GM18951 (cell line): ENCODE measurements around the gene CD247.

ENCODE experiments used
- POLR2A ChIP-seq: IDR thresholded peaks from 4 replicates; pipeline ENCODE4 v1.6.1; 2011; ENCODE audit warnings: mild to moderate bottlenecking; ENCODE audit not compliant: insufficient read length, insufficient read depth; ENCODE audit errors: extremely low read depth
- in situ Hi-C: fragments of 300-500 bp; cut with MboI; formaldehyde crosslinking; loops from one replicate; pipeline ENCODE4 v1.12.0; 2022; ENCODE audit warnings: low sequenced_read_pairs, mixed read lengths, inconsistent platforms; ENCODE audit not compliant: unreplicated experiment

Gene CD247

GRCh38 chr1:167483790-167484189 is 34.5 kb downstream of the CD247 start:
- no peak for TF ChIP-seq POLR2A
- in situ Hi-C loops, result no loop called here

DNA sequence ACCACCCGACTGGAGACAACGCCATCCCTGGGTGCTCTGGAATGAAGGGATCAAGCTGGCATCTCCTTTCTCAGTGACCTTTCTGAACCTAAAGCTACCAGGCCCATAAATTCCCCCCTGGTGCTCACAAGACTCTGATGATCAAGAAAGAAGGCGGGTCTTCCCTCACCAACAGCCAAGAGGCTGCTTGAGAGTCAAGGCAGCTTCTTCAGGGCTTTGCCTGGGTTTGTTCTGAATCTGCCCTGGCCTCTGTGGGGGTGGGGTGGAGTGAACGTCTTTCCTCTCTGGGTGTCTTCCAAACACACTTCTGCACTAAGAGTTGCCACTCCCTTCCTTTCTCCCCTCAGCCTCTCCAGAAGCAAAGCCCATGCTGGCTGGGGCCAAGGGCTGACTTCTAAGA is 36.1 kb downstream of the CD247 start:
- TF ChIP-seq POLR2A, result no peak
- in situ Hi-C loops, result no loop called here

- TF ChIP-seq POLR2A, result no peak
- in situ Hi-C loops, result no loop called here
These were observed 38.9 kb downstream of the CD247 start for GRCh38 chr1:167479331-167479979.

DNA sequence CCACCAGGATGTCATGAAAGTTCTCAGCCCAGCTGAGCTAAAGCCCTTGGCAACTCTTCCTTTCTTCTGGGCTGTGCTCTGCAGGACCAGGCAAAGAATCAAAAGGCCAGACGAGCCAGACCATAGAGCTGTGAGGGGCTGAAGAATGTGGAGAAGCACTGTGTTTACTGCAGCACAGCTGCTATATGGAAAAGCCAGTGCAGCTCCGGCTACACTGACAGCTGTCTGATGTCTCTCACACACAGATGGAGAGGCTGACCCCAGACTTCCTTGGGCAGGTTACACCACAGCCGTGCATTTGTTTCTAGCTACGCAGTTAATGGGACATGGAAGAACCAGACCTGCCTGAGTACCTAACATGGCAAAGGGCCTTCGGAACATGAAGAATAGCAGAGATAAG is 40.3 kb downstream of the CD247 start:
- no peak for TF ChIP-seq POLR2A
- in situ Hi-C loops, result no loop called here

DNA sequence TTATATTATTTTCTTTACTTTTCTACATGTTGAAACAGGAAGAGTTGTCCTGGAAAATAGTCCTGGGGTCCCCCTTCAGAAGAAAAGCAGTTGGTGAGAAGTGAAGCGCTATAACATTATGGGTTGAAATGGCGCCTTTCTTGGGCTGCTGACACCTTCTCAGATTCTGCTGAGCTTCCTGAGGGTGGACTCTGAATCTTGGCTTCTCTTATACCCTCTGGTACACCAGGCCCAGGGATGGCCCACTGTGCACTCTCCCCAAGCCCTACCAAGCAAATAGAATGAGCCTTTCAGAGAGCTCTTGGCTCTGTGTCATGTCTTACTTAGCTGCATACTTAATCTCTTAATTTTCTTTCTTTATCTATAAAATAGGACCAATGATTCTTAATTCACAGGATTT is 42.3 kb downstream of the CD247 start:
- in situ Hi-C loops, result no loop called here
- no peak for TF ChIP-seq POLR2A

DNA sequence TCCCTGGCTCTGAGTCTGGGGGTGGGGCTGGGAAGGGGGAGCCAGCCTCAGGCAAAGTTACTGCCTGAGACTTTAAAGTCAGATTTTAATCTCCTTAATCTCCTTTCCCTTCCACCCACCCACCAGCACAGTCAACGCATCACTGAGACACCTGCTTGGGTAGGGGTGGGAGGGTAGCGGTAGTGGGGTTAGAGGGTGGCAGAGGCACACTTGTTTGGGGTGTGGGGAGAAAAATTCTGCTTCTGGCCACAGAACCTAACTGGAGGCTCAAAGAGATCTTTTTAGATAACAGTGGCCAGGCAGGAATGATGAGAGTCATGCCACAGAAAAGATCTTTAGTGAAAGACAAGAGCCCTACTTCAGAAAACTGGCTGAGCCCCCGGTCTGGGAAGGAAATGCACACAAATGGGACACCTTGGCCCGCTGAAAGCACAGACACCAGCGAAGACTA is 44.1 kb downstream of the CD247 start:
- in situ Hi-C loops, result no loop called here
- TF ChIP-seq POLR2A, result no peak

DNA sequence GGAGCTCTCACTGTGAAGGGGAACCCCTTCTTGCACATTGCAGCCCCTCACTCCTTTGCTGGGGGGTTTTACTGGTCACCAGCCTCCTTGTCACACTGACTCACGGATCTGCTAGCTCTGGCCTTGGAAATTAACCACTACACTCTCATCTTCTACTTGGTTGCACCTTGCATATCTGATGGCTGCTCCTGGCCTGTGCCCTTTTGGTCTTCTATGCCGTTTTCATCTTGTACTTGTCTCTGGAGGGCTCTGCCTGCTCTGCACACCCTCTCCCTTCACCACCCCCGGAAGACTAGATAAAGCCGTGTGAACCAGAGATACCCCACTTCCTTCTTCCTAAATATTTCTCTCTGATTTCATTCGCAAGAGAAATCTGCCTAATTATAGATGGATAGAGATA is 44.6 kb downstream of the CD247 start:
- in situ Hi-C loops, result no loop called here
- no peak for TF ChIP-seq POLR2A

DNA sequence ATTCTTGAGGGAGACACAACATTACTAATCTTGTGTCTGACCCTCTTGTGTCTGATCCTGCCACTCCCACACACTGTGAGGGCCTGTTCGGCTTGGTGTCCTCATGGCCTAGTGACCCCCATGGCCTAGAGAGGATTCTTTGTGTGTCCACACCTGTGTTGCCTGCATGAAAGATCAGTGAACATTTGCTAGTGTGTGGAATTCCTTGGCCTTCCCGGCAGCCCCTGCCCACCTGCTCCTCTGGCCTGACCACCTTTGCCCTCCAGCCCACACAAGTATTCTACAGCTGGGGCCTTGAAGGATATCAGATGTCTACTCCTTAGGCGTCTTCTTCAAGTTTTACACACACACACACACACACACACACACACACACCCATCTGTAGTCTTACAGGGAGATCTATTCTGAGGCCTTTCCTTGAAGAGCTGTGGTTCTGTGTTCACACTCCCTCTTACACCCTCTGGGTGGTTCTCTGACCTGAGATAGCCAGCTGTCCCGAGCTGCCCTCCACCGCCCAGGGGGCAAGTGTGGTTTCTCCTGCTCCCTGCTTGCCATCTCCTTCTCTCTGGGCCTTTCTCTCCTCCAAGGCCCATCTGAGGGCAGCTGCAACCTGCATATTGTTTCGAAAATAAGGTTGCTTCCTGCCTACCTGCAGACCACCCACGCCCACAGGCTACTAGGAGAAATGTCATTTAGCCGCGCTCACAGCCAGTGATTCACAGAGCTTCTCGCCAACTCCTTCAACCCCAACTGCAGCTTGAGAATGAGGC is 45.4 kb downstream of the CD247 start:
- in situ Hi-C loops, result no loop called here
- no peak for TF ChIP-seq POLR2A

DNA sequence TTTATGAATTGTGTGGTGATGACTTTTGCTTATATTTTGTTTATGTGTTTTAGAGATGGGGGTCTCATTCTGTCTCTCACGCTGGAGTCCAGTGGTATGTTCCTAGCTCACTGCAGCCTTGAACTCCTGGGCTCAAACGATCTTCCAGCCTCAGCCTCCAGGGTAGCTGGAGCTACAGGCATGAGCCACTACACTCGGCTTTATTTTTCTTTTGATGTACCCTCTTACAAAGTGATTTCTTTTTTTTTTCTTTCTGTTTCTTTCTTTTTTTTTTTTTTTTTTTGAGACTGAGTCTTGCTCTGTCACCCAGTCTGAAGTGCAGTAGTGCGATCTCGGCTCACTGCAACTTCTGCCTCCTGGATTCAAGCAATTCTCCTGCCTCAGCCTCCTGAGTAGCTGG is 46.8 kb downstream of the CD247 start:
- TF ChIP-seq POLR2A, result no peak
- in situ Hi-C loops, result no loop called here

GRCh38 chr1:167469280-167469965 is 48.9 kb downstream of the CD247 start:
- TF ChIP-seq POLR2A, result no peak
- in situ Hi-C loops, result no loop called here

DNA sequence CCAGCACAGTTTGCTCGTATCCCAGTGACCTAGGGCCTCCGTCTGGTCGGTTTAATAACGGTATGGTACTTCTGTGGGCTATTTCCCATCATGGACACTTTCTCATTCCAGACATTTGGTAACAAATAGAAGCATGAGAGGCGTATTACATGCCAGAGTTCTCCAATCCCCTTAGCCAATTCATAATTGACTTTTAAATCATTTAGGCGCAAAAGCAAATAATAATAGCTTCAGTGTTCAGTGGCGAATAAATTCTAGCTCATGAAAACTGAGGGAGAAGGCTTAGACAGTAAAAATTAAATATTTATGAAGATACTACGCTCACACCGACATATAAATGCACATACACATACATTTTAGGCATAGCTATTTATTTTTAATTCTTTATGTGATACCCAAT is 50.6 kb downstream of the CD247 start:
- TF ChIP-seq POLR2A, result no peak
- in situ Hi-C loops, result no loop called here

DNA sequence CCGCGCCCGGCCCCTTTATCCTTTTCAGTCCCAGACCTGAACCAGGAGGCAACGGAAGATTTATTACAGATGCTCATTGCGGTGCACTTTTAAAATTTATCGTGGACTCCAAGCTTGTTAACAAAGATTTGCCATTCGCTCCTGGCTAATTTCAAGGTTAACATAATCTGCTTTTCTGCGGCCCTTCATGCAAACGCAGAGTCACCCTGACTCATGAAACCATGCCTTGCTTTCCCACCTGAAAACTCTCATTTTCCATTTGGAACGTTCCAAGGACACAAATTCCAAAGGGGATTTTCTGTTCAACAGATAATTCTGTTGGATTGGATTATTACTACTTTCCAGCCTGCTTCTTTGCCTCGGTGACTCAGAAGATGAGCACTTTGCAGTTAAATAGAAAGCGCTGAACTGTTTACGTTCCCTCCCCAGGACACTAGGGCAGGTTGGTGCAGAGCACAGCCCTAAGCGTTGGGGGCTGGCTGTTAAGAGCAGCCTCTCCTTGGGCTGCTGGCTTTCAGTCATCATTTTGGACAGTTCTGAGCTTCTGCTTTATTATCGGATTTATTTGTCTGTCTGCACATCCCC is 51.1 kb downstream of the CD247 start:
- in situ Hi-C loops, result no loop called here

DNA sequence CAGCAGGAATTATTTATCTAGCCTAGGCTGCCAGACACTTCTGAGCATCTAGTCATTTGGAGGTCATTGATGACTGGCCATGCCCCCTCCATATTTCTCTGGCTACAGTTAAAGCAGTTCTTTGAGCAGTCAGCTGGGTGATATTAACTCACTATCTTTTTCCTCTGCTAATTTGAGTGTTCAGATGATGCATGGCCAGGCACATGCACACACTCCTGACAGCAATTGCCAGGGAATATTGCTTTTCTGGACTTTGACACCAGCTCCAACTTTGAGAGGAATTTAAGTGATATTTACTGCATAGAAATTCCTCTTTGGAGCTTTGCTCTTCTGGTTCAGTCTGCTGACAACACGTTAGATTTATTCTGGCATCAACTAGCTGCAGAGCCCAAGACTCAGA is 52.6 kb downstream of the CD247 start:
- no peak for TF ChIP-seq POLR2A
- in situ Hi-C loops, result no loop called here

More for the DNA sequence above, 51.1 kb downstream of the CD247 start:
- no peak for TF ChIP-seq POLR2A
